ENCODE measurements around the gene STXBP6. TPM values are rescaled to one million over a fixed set of nuclear protein-coding genes. Genes with fewer than 3 reads are reported as not detected.
"Not testable (repeated sequence)": the region's sequence is repeated elsewhere in the genome, so short reads cannot be mapped to it uniquely, and the experiment has no call there.

Gene STXBP6
- total RNA-seq, 1 experiment from 2014 or later, result 6.4 TPM

DNA sequence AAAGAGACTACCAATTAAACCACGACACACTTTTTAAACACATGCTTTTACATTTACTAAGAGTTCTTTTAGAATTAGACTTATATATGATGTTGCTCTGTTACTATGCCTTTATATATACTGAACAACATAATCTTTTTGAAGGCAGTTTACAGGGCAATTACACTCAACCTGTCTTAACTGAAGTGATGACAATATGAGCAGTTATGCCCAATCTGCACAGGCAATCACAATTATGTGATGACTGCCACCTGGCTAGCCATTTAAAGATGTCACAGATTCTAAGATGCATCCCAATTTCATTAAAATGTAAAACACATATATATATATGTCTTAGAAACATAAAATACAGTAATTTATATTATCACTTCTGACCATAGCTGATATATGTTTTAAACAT, 112.6 kb downstream of the STXBP6 start:
- H3K9me3 ChIP-seq (replicated peaks), result no peaks in the 10 kb centered on the region
- no peaks in the 10 kb centered on the region for H3K27me3 ChIP-seq (replicated peaks)
- no peak overlapping the region for H3K4me3 ChIP-seq

DNA sequence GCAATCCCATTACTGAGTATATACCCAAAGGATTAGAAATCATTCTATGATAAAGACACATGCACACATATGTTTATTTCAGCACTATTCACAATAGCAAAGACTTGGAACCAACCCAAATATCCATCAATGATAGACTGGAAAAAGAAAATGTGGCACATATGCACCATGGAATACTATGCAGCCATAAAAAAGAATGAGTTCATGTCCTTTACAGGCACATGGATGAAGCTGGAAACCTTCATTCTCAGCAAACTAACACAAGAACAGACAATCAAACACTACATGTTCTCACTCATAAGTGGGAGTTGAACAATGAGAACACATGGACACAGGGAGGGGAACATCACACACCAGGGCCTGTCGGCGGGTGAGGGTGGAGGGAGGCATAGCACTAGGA, 113.2 kb downstream of the STXBP6 start:
- H3K4me3 ChIP-seq; H3K4me1 ChIP-seq (replicated peaks); H3K27ac ChIP-seq; H3K27me3 ChIP-seq (replicated peaks); DNase-seq (ENCODE audit: low read depth in 1 of 2, low spot score in 2 of 2); H3K9me3 ChIP-seq (replicated peaks); H3K36me3 ChIP-seq: not testable (repeated sequence)

More for the DNA sequence above, 112.6 kb downstream of the STXBP6 start:
- Histone ChIP-seq H3K4me1 (replicated peaks) (no peaks in the 10 kb centered on the region; the same call in 1 of the 2 replicates), H3K36me3 (no peaks in the 10 kb centered on the region), H3K27ac (no peak overlapping the region)
- no peak for DNase-seq (ENCODE audit: low read depth in 1 of 2, low spot score in 2 of 2)

- Histone ChIP-seq H3K9me3 (replicated peaks) (no peaks in the 10 kb centered on the region), H3K4me1 (replicated peaks) (no peaks in the 10 kb centered on the region), H3K27ac (no peak overlapping the region), H3K4me3 (no peak overlapping the region), H3K27me3 (replicated peaks) (no peaks in the 10 kb centered on the region), H3K36me3 (no peaks in the 10 kb centered on the region)
- DNase-seq (ENCODE audit: low read depth in 1 of 2, low spot score in 2 of 2), result no peak
These were observed 114.2 kb downstream of the STXBP6 start for GRCh38 chr14:24935796-24936195.

- H3K36me3 ChIP-seq, result no peaks in the 10 kb centered on the region
- no peak for DNase-seq (ENCODE audit: low read depth in 1 of 2, low spot score in 2 of 2)
- no peak overlapping the region for H3K4me3 ChIP-seq
- no peaks in the 10 kb centered on the region for H3K9me3 ChIP-seq (replicated peaks)
- no peaks in the 10 kb centered on the region for H3K4me1 ChIP-seq (replicated peaks)
- no peaks in the 10 kb centered on the region for H3K27me3 ChIP-seq (replicated peaks)
- no peak overlapping the region for H3K27ac ChIP-seq
These were observed 121.5 kb downstream of the STXBP6 start for GRCh38 chr14:24928386-24928900.

DNA sequence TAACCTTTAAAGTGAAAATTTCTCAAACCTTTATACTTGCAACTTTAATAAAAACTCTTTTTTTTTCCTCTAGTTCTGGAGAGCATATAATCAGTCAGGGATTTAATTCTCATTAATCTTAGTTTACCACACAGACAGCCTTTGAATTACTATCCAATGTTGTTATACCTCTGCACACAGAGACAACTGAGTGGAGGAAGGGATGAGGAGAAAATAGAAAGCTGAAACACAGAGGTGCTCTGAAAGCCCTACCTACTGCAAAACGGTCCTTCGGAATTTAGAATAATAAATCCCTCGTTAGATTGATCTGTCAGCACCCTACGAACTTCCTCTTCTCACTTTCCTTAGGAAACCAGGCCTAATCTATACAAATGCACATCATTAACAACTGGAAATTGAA, 122.1 kb downstream of the STXBP6 start:
- Histone ChIP-seq H3K27ac (no peak overlapping the region), H3K4me3 (no peak overlapping the region), H3K27me3 (replicated peaks) (no peaks in the 10 kb centered on the region), H3K4me1 (replicated peaks) (no peaks in the 10 kb centered on the region), H3K9me3 (replicated peaks) (no peaks in the 10 kb centered on the region), H3K36me3 (no peaks in the 10 kb centered on the region)
- DNase-seq (ENCODE audit: low read depth in 1 of 2, low spot score in 2 of 2), result no peak

DNA sequence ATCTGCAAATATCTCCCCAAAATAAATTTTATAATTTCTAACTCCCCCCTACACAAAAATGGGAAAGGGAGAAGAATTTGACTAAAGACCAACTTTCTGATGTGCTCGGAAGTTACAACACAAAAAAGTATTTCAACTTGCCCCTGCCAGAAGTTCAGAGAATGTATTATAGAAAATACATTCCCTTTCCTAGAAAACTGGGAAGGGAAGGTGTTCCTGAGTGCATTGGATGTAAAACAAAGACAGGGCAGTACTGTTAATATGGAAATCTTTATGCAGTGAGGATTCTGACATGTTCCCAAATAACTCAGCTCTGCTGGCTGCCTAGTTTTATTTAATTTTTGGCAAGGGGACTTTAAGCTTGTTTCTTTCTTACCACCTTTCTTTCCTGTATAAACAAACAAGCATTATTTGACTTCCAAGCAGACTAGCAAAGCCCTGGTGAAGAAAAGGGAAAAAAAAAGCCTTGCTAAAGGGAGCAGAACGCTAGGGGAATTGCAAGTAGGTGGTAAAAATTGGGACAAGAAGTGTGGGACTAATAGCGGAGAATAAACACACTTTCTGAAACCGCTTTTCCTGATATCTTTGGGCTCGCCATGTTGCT, 124.1 kb downstream of the STXBP6 start:
- DNase-seq (ENCODE audit: low read depth in 1 of 2, low spot score in 2 of 2), result no peak
- H3K27me3 ChIP-seq (replicated peaks), result no peaks in the 10 kb centered on the region
- H3K9me3 ChIP-seq (replicated peaks), result no peaks in the 10 kb centered on the region
- no peak overlapping the region for H3K27ac ChIP-seq
- no peak overlapping the region for H3K4me3 ChIP-seq
- H3K4me1 ChIP-seq (replicated peaks), result peaks cover 8% of the 10 kb centered on the region
- no peaks in the 10 kb centered on the region for H3K36me3 ChIP-seq

DNA sequence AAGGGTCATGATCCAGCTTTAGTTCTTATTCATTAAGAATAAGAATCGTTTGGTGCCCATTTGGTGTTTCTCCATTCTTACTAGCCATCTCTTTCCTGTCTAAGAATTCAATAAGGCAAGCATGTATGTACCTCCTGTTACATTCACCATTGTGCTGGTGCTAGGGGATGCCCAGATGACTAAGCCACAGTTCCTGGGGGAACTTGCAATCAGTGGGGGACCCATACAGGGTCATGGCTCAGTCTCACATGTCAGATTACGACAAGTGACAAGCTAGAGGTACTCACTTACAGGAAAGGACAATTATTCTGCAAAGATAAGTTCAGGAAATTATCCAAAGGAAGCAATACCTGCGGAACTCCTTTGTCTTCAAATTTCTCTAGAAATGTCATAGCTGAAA, 125.4 kb downstream of the STXBP6 start:
- H3K27me3 ChIP-seq (replicated peaks), result no peaks in the 10 kb centered on the region
- H3K9me3 ChIP-seq (replicated peaks), result no peaks in the 10 kb centered on the region
- no peak overlapping the region for H3K27ac ChIP-seq
- no peak for DNase-seq (ENCODE audit: low read depth in 1 of 2, low spot score in 2 of 2)
- H3K4me3 ChIP-seq, result no peak overlapping the region
- H3K36me3 ChIP-seq, result no peaks in the 10 kb centered on the region
- H3K4me1 ChIP-seq (replicated peaks), result peaks cover 8% of the 10 kb centered on the region

DNA sequence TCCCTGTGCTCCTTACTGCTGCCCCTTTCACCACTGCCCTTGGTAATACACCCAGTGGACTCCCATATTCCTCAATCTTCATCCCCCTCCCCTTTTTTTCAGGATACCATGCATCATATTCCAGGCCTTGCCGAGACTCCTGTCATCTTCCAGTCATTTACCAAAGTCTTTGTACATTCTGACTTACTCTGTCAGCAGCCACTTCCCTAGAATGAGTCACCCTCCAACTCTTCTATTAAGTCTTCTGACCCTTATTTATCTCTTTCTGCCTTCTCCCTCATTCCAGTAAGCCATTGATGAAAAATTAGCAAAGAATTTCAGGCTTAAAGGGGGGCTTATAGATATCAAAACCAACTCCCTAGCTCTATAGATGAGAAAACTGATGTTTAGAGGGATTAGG, 128.0 kb downstream of the STXBP6 start:
- Histone ChIP-seq H3K4me1 (replicated peaks) (peaks cover 8% of the 10 kb centered on the region), H3K9me3 (replicated peaks) (no peaks in the 10 kb centered on the region), H3K36me3 (no peaks in the 10 kb centered on the region), H3K27ac (no peak overlapping the region), H3K27me3 (replicated peaks) (0 out of 2 replicates have a peak, but pooled peaks cover 4% of the 10 kb centered on the region), H3K4me3 (no peak overlapping the region)
- peak in 1 of 2 experiments; percentile 7 for DNase-seq (ENCODE audit: low read depth in 1 of 2, low spot score in 2 of 2)

- Histone ChIP-seq H3K4me3 (no peak overlapping the region), H3K27me3 (replicated peaks) (0 out of 2 replicates have a peak, but pooled peaks cover 4% of the 10 kb centered on the region)
These were observed 129.5 kb downstream of the STXBP6 start for GRCh38 chr14:24920265-24921075.

DNA sequence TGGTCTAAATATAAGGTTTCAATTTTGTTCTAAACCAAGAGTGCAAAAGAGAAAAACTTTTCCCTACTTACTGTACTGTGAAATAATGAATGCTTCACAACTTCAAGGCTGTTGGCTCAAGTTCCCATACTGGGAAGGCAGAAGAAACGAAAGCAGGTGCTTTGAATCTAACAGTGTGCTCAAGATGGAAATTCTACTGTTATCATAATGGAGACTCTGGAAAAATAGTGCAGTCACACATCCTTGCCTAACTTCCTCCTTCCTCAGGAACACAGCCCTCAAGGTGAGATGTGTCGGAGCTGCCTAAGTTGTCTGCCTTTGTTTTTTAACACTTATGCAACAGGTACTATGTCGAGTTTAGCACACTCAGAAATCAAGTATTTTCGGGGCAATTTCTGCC, 131.1 kb downstream of the STXBP6 start:
- H3K27me3 ChIP-seq (replicated peaks), result 0 out of 2 replicates have a peak, but pooled peaks cover 4% of the 10 kb centered on the region

More at GRCh38 chr14:24920265-24921075, 129.5 kb downstream of the STXBP6 start:
- Histone ChIP-seq H3K4me1 (replicated peaks) (peaks cover 8% of the 10 kb centered on the region), H3K9me3 (replicated peaks) (no peaks in the 10 kb centered on the region), H3K27ac (no peak overlapping the region), H3K36me3 (no peaks in the 10 kb centered on the region)
- DNase-seq (ENCODE audit: low read depth in 1 of 2, low spot score in 2 of 2), result no peak

GRCh38 chr14:24915958-24916595, 133.9 kb downstream of the STXBP6 start:
- 0 out of 2 replicates have a peak, but pooled peaks cover 4% of the 10 kb centered on the region for H3K27me3 ChIP-seq (replicated peaks)
- DNase-seq (ENCODE audit: low read depth in 1 of 2, low spot score in 2 of 2), result no peak
- H3K36me3 ChIP-seq, result no peaks in the 10 kb centered on the region
- H3K4me3 ChIP-seq, result no peak overlapping the region
- no peak overlapping the region for H3K27ac ChIP-seq
- H3K9me3 ChIP-seq (replicated peaks), result no peaks in the 10 kb centered on the region
- H3K4me1 ChIP-seq (replicated peaks), result peaks cover 5% of the 10 kb centered on the region; the same call in 1 of the 2 replicates

More for the DNA sequence above, 131.1 kb downstream of the STXBP6 start:
- no peaks in the 10 kb centered on the region for H3K36me3 ChIP-seq
- no peak overlapping the region for H3K27ac ChIP-seq
- no peaks in the 10 kb centered on the region for H3K9me3 ChIP-seq (replicated peaks)
- H3K4me3 ChIP-seq, result no peak overlapping the region
- no peak for DNase-seq (ENCODE audit: low read depth in 1 of 2, low spot score in 2 of 2)
- peaks cover 8% of the 10 kb centered on the region for H3K4me1 ChIP-seq (replicated peaks)

- H3K4me3 ChIP-seq, result no peak overlapping the region
- H3K27ac ChIP-seq, result no peak overlapping the region
These were observed 134.5 kb downstream of the STXBP6 start for GRCh38 chr14:24915403-24915921.

DNA sequence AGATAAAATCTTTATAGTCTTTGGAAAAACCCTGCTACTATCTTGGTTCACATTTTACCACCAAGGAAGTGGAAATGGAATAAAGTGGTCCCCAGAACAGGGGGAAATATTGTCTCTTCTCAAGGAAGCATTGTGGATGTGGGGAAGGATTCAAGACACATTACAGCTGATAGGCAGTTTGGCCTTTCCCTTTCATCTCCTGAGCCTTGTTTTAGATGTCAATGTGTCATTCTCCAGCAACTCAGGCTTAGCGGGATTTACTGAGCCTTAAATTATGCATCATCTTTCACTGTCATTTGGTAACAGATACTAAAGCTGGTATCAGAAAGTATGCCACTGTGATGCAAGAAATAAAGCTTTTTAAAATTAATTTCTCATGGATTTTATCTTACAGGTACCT, 136.2 kb downstream of the STXBP6 start:
- Histone ChIP-seq H3K4me3 (no peak overlapping the region), H3K9me3 (replicated peaks) (no peaks in the 10 kb centered on the region), H3K27me3 (replicated peaks) (0 out of 2 replicates have a peak, but pooled peaks cover 4% of the 10 kb centered on the region), H3K36me3 (no peaks in the 10 kb centered on the region), H3K27ac (no peak overlapping the region), H3K4me1 (replicated peaks) (peaks cover 5% of the 10 kb centered on the region; the same call in 1 of the 2 replicates)
- DNase-seq (ENCODE audit: low read depth in 1 of 2, low spot score in 2 of 2), result no peak

More at GRCh38 chr14:24915403-24915921, 134.5 kb downstream of the STXBP6 start:
- DNase-seq (ENCODE audit: low read depth in 1 of 2, low spot score in 2 of 2), result no peak
- Histone ChIP-seq H3K27me3 (replicated peaks) (0 out of 2 replicates have a peak, but pooled peaks cover 4% of the 10 kb centered on the region), H3K9me3 (replicated peaks) (no peaks in the 10 kb centered on the region), H3K4me1 (replicated peaks) (peaks cover 5% of the 10 kb centered on the region; the same call in 1 of the 2 replicates), H3K36me3 (no peaks in the 10 kb centered on the region)
